UCSD-AML1 (cell line): ENCODE results near the gene TMEM181.
"Not testable (repeated sequence)": the region's sequence is repeated elsewhere in the genome, so short reads cannot be mapped to it uniquely, and the experiment has no call there.

Source experiments
- DNase-seq: peaks from one replicate; lab custom pipeline; 2025; ENCODE audit not compliant: unreplicated experiment; lab: John Stamatoyannopoulos, UW

Gene TMEM181

GRCh38 chr6:158655569-158656450, 95.9 kb downstream of the TMEM181 start:
- no peak for DNase-seq

GRCh38 chr6:158656986-158657385, 97.1 kb downstream of the TMEM181 start:
- not testable (repeated sequence) for DNase-seq

- DNase-seq, result peak; percentile 26
Measured at GRCh38 chr6:158660333-158660754, 100.5 kb downstream of the TMEM181 start.

GRCh38 chr6:158661156-158661685, 101.3 kb downstream of the TMEM181 start:
- no peak for DNase-seq

- DNase-seq, result no peak
Measured at GRCh38 chr6:158662607-158662953, 102.7 kb downstream of the TMEM181 start.

DNA sequence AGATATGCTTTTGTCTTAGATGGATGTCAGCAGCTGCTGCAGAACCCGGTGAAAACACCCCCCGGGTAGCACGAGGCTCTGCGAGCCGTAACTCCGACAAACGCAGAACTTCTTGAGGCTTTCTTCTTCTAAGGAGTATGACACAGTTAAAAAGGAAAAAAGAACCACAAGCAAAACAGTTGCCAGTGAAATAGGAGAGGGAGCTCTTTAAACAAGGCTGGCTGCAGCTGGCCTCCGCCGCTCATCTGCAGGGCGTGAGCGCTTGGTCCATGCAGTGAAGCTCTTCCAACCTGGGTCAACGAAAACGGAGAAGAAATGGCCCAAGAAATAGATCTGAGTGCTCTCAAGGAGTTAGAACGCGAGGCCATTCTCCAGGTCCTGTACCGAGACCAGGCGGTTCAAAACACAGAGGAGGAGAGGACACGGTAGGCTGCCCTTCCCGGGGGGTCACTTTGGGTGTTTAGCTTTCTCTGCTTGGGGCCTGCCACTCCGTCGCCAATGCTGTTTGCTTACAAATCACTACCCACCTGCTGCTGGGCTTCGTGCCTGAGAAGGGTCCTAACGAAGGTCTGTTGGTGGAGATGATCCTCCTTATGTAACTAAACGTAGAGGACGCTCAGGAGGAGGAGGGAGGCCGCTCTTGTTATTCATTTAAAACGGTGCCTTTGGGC, 103.2 kb downstream of the TMEM181 start:
- no peak for DNase-seq

- no peak for DNase-seq
Measured at GRCh38 chr6:158663625-158664165, 103.8 kb downstream of the TMEM181 start.

GRCh38 chr6:158665332-158665731, 105.4 kb downstream of the TMEM181 start:
- DNase-seq, result no peak

DNA sequence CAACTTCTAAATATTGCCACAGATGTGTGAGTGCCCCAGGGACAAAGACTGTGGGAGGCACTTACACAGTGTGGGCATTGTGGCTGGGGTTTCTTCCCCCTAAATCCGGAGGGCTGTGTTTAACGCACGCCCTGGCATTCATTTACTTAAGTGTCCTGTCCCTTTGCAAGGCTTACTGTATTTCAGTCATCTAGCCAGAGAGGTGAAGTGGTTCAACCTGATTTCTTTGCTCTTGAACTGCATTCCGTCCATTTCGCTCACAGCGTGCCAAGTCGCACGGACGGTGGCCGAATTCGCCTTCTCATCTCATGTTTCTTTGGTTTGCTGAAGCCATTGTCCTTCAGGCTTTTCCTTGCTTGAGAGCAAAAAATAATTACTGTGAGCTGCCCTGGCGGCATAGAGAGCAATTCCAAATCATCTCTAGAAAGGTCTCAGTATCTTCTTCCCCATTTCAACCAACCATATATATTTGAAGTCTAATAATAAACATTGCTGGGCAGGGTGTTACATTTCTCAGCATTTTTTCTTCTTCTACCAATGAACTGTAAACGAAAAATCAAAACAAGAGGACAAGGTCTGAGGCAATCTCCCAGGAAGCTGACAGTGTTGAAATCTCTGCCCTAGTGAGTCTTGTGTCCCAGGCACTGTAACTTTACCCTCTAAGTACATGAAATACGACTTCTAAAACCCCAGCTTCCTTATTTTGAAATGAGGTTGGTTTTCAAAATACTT, 106.9 kb downstream of the TMEM181 start:
- DNase-seq, result no peak

- DNase-seq, result no peak
Measured at GRCh38 chr6:158667360-158667981, 107.6 kb downstream of the TMEM181 start.

DNA sequence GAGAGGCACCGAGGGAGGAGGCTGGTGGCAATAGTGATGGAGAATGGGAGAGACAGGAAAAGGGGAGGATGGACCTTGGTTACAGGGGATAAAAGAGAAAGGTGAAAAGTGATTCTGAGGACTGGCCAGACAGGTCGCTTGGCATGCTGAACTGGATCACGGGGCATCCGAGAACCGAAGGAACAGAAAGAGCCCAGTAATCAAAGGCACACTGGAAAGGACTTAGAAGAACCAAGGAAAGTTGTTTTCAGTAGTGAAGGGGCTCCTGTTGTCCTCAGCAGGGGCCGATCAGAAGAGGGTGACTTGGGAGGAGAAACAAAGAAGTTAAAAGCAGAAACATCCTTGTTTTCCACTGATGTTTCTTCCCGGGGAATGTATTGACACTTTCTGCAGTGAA, 108.8 kb downstream of the TMEM181 start:
- DNase-seq, result no peak

- DNase-seq, result no peak
Measured at GRCh38 chr6:158669145-158670035, 109.5 kb downstream of the TMEM181 start.

DNA sequence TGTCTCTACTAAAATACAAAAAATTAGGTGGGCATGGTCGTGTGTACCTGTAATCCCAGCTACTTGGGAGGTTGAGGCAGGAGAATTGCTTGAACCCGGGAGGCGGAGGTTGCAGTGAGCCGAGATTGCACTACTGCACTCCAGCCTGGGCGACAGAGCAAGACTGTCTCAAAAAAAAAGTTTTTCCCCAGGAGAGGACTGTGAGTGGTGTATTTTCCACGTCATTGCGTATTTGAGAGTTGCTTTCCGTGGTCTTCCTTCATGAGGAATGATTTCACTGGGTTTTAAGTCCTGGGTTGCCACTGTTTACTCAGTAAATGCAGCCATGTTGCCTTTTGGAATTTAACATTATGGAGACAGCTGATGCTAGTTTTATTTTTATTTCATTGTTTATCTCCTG, 112.2 kb downstream of the TMEM181 start:
- DNase-seq, result not testable (repeated sequence)

GRCh38 chr6:158672726-158673125, 112.8 kb downstream of the TMEM181 start:
- DNase-seq, result no peak

DNA sequence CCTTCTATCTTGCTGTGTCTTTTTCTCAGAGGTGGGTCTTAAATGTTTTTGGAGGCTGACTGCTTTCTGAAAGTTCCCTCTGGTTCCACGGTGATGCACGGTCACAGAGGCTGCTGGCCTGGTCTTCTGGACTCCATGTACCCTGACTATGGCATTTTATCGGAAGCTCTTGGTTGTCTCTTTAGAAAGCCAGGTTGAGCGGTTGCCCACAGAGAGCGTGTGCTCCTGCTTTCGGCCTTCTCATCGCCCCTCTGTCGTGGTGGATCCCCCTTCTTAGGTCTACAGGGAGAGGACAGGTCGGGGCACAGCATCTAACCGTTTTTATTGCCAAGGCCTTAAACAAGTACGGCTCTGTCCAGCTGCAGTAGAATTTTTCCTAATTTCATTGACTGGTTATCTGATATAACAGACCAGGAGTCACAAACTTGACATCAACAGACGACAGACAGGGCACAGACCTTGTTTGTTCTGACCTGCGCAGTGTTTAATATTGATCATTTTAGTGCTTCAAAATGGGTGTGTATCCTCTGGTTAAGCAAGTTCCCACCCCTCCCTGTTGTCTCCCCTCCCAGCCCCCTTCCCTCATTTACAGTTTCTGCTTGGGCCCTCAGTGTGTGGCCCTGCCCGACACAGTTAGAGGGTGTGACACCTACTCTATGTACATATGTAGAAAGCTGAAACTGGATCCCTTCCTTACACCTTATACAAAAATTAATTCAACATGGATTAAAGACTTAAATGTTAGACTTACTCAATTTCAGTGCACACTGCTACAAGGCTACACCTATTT, 114.6 kb downstream of the TMEM181 start:
- no peak for DNase-seq

GRCh38 chr6:158677094-158677493, 117.2 kb downstream of the TMEM181 start:
- DNase-seq, result not testable (repeated sequence)

DNA sequence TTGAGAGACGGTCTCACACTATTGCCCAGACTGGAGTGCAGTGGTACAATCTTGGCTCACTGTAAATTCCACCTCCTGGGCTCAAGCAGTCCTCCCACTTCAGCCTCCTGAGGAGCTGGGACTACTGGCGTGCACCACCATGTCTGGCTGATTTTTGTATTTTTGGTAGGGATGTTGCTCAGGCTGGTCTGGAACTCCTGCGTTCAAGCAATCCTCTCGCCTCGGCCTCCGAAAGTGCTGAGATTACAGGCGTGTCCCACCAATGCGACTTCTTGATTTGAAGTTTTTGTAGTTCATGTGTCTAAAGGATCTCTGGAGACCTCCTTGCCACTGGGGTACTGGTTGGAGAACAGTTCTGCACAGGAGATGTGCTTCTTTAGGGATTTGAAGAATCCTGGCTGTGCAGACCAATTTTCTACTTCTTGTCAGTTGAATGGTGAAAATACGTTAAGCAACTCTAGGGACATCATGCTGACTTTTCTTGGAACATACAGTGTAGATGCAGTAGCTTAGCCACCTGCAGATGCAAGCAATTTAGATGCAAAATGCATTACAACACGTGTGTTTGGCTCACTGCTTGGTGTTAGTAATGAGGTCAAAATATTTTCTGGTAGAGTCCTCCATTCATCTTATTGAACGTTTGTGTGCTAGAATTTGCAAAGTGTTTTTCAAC, 118.2 kb downstream of the TMEM181 start:
- DNase-seq, result no peak

GRCh38 chr6:158680015-158680414, 120.1 kb downstream of the TMEM181 start:
- DNase-seq, result no peak
